ENCODE data around the gene MAGOHB. TPM values are rescaled to one million over a fixed set of nuclear protein-coding genes. Genes with fewer than 3 reads are reported as not detected.

Gene MAGOHB
- total RNA-seq, 1 donor from 2014 or later: 28.8 TPM

- TF ChIP-seq CTCF (IDR thresholded peaks at IDR 0.05): no peak
- no peak overlapping the region for H3K4me3 Mint-ChIP-seq
- H3K36me3 Mint-ChIP-seq (ENCODE audit: low read depth): peaks cover 55% of the 10 kb centered on the region
- CTCF ChIA-PET: no interaction called here
- POLR2A ChIA-PET: no interaction called here
- H3K9me3 Mint-ChIP-seq: no peaks in the 10 kb centered on the region
- ATAC-seq (ENCODE audit: low read depth) (no peak), DNase-seq (no peak)
- peaks cover 3% of the 10 kb centered on the region for H3K27me3 Mint-ChIP-seq
- intact Hi-C loops (cut with micrococcal nuclease): loop anchor here (5.0 kb wide), 2 partner anchors 743 to 877 kb away; partner anchors contain the start of gene CLEC2B
- H3K4me1 Mint-ChIP-seq: peaks cover 29% of the 10 kb centered on the region
- no peak overlapping the region for H3K27ac Mint-ChIP-seq
These were observed 3.2 kb downstream of the MAGOHB start for GRCh38 chr12:10610188-10610587.

- CTCF ChIA-PET: interaction anchor here (1.2 kb wide), 1 partner anchor 143 kb away, joined by 3 read pairs; no protein-coding TSS in a partner anchor
- H3K27me3 Mint-ChIP-seq: no peaks in the 10 kb centered on the region
- peaks cover 59% of the 10 kb centered on the region for H3K36me3 Mint-ChIP-seq (ENCODE audit: low read depth)
- ATAC-seq (ENCODE audit: low read depth) (no peak), DNase-seq (no peak)
- no peak overlapping the region for H3K4me3 Mint-ChIP-seq
- peaks cover 19% of the 10 kb centered on the region for H3K4me1 Mint-ChIP-seq
- no peaks in the 10 kb centered on the region for H3K9me3 Mint-ChIP-seq
- TF ChIP-seq CTCF (IDR thresholded peaks at IDR 0.05): no peak
- POLR2A ChIA-PET: no interaction called here
- intact Hi-C loops (cut with micrococcal nuclease): no loop called here
- H3K27ac Mint-ChIP-seq: no peak overlapping the region
These were observed 5.4 kb downstream of the MAGOHB start for GRCh38 chr12:10607885-10608458.

- H3K4me1 Mint-ChIP-seq: no peaks in the 10 kb centered on the region
- H3K9me3 Mint-ChIP-seq: no peaks in the 10 kb centered on the region
- peaks cover 38% of the 10 kb centered on the region for H3K36me3 Mint-ChIP-seq (ENCODE audit: low read depth)
- POLR2A ChIA-PET: no interaction called here
- H3K27ac Mint-ChIP-seq: no peak overlapping the region
- H3K27me3 Mint-ChIP-seq: no peaks in the 10 kb centered on the region
- ATAC-seq (ENCODE audit: low read depth) (no peak), DNase-seq (no peak)
- no peak overlapping the region for H3K4me3 Mint-ChIP-seq
- intact Hi-C loops (cut with micrococcal nuclease): no loop called here
- no peak for TF ChIP-seq CTCF (IDR thresholded peaks at IDR 0.05)
- CTCF ChIA-PET: no interaction called here
These were observed 11.5 kb downstream of the MAGOHB start for GRCh38 chr12:10601860-10602259.

GRCh38 chr12:10600988-10601387 lies 12.4 kb downstream of the MAGOHB start:
- DNase-seq (no peak), ATAC-seq (ENCODE audit: low read depth) (no peak)
- Mint-ChIP-seq H3K27ac (no peak overlapping the region), H3K4me3 (no peak overlapping the region), H3K9me3 (no peaks in the 10 kb centered on the region), H3K27me3 (no peaks in the 10 kb centered on the region), H3K4me1 (no peaks in the 10 kb centered on the region), H3K36me3 (ENCODE audit: low read depth) (peaks cover 36% of the 10 kb centered on the region)
- TF ChIP-seq CTCF (IDR thresholded peaks at IDR 0.05): no peak
- intact Hi-C loops (cut with micrococcal nuclease): no loop called here
- ChIA-PET CTCF (no interaction called here), POLR2A (no interaction called here)

- intact Hi-C loops (cut with micrococcal nuclease): no loop called here
- Mint-ChIP-seq H3K27me3 (no peaks in the 10 kb centered on the region), H3K36me3 (ENCODE audit: low read depth) (peaks cover 18% of the 10 kb centered on the region), H3K4me3 (no peak overlapping the region), H3K4me1 (no peaks in the 10 kb centered on the region), H3K27ac (no peak overlapping the region), H3K9me3 (no peaks in the 10 kb centered on the region)
- CTCF ChIA-PET: no interaction called here
- ATAC-seq (ENCODE audit: low read depth) (no peak), DNase-seq (no peak)
- POLR2A ChIA-PET: no interaction called here
- no peak for TF ChIP-seq CTCF (IDR thresholded peaks at IDR 0.05)
These were observed 17.5 kb downstream of the MAGOHB start for GRCh38 chr12:10595881-10596280.
